Activated T-helper 1 cell treated with Interleukin-2 at 50 U/mL for 16 hours (primary cell): ENCODE results near the gene SAMD9L.

Experiments
- DNase-seq: peaks from one replicate; pipeline ENCODE4 v3.0.0-alpha.2; 2020; ENCODE audit warnings: low read depth

The SAMD9L gene

DNA sequence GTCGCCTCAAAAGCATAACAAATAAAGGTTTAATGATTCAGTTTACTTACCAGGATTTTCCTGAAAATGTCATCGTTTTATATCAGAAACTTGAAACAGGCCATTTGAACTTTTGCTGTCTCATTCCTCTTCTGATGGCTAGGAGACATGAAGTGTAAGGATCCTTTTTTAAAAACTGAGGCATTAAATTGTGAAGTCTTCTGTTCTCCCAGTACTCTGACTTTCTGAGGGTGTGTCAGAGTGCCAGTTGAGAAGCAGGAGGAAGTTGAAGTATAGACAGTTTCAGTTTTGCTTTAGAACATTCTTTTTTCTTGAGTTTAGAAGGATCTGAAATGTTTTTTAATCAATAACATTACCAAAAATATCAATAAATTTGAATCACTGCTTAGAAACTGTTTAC is at the start of gene SAMD9L:
SAMD9L (minus strand) TSS at position 242 of the 400 bp plus-strand sequence. CDS start 12,414 bp downstream, outside the sequence.
- no peak for DNase-seq

DNA sequence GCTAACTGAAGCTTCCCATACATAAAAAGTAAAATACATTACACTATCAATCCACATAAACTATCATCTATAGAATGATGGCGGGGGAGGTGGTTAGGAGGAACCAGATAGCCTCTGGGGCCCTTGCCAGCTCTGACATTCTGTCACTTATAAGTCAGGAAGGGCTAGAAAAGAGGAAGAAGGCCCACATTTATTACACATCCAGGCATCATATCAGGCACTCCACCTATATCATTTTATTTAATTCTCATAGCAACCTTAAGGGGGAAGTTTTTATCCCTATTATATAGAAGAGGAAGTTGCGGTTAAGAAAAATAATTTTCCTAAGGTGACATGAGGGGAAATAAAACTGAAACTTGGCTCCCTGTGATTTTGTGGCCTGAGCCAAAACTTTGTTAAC is 48.2 kb upstream of the SAMD9L start:
- DNase-seq: no peak

DNA sequence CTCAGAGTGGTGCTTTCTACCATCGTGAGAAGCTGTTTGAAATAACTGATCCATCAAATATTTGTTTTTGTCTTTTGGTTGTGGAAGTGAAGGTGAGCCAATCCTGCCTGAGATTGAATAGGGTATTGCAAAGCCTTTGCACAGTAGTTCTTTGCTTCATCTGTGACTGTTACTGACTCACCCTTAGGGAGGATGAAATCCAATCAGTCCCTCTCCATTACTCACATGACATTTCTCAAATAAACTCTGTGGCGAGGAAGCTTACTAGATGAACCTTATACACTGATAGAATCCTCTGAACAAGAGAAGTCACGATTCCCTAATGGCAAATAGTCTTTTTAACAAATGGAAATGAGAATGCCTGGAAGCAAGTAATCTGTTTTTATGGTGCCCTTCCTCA is 46.2 kb upstream of the SAMD9L start:
- no peak for DNase-seq

DNA sequence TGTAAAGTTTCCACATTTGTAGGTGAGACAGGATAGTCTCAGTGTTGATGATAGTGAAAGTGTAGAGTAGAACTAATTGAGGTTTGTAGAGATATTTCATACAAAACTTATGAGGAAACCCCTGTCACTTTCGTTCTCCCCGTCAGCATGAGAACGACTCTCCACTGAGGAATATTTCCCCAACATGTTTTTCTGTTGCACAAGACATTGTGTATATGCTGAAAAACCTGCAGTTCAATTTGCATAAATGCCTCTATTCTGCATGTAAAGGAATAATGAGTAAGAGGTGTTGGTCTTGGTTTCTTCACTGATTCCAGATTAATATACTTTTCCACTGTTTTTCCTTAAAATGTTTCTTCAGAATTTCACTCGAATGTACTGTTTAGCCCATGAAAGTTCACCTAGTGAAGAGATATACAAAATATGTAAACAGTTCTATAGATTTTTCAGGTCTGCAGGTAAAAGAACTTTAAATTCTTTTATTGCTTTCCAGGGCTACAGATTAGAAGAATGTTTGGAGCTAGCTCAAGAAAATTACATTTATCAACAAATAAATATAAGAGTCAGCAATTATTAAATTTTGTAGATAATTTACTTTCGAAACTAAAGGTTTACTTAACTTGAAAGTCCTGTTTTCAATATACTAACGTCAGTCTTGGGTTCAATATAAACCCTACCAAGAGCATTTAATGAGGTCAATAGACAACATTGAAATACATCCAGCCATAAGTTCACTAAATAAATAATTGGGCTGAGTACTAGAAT is 40.9 kb upstream of the SAMD9L start:
- no peak for DNase-seq

DNA sequence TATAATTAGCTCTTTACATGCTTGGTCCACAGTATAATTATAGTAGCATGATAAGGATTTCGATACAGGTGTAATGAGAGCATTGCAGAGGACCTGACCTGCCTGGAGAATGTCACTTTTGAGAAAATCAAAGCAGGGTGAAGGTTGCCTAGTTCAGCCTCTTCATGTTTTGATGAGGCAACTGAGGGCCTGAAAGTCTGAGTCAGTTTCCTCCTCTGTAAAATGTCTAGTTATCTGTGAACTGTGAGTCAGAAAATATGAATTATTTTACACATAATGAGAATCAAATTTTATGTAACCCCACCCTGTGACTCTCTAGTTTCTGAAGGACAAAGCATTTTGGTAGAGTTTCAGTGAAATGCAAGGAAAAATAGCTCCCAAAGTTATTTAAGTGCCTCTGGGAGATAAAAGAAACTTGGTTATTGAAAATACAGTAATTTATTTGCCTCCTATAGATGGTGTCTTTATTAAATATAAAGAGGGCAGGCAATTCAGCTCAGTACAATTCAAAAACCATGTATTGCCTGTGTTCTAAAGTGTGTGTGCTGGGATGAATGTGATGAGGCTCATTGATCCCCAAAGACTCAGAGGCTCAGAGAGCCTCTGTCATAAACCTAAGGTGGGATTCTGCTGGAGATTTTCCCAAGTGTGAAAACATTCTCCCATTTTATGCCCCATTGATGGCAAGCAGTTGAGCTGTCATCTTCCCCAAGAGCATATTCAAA is 37.3 kb upstream of the SAMD9L start:
- DNase-seq: no peak

DNA sequence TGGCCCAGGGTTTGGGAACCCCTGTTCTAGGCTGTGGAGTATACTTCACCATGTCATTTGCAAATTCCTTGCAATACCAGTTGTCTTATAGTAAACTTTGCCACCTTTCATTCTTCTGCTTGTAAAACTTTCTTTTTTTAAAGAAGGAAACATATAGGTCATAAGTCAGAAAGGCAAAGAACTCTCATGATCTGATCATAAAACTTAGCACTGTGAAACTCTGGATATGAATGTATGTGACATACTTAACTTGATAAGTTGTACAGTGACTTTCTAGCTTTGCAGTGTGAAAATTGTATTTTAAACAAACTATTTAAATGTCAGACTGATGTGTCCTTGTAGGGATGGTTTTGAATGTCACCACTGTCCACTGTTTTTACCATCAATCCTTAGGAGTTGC is 31.0 kb upstream of the SAMD9L start:
- DNase-seq: no peak

DNA sequence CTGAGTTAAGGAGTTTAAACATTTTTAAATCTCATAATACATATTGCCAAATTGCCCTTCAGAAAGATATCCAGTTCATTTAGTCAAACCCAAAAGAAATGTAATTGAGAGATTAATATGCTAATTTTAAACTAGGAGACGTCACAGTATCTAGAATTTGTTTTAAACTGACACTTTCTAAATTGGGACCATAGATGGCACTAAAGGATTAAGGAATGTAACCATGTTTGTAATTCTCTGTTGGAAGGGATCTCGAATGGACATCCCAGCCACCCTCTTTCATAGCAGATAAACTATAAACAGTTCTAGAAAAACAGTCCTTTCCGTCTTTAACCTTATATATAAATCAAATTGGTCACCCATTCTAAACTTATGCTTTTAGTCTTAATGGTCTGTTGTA is 30.0 kb upstream of the SAMD9L start:
- DNase-seq: no peak

DNA sequence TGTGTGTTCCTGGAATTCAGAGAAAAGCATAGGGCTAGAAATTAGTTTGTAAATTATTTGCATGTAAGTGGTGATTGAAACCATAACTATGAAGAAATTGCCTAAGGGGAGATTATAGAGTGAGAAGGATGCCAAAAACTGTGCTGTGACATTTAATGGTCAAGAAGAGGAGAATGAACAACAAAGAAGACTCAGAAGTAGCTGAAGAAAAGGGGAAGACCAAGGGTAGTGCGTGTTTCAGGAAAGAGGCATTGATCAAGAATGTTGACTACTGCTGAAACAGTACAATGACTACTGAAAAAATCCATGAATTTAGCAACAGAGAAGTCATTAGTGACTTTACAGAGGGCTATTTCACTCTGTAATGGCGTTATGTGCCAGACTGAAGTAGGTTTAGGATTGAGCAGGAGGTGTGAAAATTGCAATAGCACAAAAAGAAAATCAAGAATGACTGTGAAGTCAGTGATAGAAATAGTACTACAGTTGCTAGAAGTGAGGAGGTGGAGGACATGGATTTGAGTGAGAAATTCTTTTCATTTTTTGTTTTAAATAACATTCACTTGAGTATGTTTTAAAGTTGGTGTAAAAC is 28.9 kb upstream of the SAMD9L start:
- DNase-seq: no peak

DNA sequence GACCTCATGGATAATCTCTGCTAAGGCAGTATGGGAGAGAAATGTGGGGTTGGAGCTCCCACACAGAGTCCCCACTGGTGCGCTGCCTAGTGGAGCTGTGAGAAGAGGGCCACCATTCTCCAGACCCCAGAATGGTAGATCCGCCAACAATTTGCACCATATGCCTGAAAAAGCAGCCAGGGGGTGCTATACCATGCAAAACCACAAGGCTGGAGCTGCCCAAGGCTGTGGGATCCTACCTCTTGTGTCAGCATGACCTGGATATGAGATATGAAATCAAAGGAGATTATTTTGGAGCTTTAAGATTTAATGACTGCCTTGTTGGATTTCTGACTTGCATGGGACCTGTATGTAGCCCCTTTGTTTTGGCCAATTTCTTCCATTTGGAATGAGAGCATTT is 27.0 kb upstream of the SAMD9L start:
- no peak for DNase-seq

DNA sequence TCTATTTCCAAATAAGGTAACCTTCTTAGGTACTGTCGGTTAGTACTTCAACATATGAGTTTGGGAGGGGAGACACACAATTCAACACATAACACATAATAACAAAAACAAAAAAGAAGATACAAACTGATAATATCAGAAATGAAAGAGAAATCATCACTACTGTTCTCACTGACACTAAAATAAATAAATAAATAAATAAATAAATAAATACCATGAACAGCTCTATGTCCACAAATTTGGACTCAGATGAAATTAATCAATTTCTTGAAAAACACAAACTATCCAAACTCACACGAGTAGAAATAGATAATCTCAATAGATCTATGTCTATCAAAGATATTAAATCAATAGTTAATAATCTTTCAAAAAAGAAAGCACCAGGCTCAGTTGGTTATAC is 24.5 kb upstream of the SAMD9L start:
- DNase-seq: no peak

DNA sequence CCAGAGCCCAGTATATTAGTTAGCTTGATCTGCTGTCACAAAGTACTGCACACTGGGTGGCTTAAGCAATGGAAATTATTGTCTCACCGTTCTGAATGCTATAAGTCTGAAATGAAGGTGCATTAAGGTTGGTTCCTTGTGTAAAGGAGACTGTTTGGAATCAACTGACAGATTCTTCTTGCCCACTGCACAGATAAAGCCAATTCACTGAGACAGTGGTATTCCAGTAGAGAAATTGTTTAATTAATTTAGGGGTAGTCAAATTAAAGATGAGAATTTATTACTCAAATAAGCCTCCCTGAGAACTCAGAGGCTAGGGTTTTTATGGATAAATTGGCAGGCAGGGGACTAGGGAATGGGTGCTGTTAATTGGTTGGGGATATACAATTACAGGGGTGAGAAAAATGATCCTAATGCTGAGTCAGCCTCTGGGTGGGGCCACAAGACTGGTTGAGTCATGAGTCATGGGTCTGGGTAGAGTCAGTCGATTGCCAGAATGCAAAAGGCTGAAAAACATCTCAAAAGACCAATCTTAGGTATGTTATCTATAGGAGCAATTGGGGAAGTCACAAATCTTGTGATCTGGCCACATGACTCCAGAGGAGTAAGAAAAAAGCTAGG is 23.5 kb upstream of the SAMD9L start:
- no peak for DNase-seq

DNA sequence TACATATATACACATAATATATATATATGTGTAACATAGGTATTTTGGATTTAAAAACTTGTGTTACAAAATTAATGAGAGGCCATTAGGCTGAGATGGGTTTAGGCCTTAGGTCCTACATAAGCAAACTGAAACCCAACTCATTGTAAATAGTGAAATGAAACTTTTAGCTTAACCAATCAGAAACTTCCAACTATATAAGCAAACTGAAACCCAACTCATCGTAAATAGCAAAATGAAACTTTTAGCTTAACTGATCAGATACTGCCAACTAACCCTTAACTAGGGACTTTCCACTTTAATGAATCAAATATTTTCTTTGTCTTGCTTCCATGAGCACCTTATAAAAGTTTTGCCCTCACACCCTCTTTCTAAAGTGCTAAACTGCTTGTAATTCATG is 17.3 kb upstream of the SAMD9L start:
- DNase-seq: no peak

DNA sequence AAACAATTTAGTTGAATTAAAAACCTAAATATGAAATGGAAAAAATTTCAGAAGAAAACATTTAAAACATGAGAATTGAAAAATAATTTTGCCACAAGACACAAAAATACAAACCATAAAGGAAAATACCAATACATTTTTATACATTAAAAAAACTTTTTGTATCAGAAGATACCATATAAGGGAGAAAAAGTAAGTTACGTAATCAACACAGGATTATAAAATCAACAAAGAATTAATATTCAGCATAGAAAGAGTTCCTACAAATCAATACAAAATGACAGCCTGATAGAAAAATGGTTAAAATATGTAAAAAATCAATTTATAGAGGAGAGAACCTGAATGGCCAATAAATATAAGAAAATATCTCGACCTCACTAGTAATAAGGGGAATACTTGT is 16.6 kb upstream of the SAMD9L start:
- no peak for DNase-seq

DNA sequence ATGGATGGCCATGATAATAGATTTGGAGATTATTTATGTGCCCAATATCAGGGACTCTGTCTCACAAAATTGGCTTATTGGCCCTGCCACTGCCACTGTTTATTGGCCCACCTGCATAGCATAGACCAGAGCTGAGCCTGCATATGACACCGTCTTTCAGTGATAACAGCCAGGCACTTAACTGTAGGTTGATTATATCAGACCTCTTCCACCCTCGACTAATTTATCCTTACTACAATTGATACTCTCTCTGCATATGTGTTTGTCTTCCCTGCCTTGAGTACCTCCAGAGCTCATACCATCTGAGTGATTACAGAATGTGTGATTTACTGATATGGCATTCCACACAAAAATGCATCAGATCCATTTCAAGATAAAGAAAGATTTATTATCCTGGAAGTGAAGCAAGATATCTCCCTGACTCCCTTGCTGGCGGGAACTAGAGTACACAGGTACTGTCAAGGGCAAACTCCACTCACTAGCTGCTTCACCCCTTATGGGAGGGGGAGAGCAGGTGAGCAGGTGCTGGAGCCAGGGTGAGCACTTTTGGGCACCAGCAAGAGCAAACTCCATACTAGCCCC is 13.1 kb upstream of the SAMD9L start:
- no peak for DNase-seq

DNA sequence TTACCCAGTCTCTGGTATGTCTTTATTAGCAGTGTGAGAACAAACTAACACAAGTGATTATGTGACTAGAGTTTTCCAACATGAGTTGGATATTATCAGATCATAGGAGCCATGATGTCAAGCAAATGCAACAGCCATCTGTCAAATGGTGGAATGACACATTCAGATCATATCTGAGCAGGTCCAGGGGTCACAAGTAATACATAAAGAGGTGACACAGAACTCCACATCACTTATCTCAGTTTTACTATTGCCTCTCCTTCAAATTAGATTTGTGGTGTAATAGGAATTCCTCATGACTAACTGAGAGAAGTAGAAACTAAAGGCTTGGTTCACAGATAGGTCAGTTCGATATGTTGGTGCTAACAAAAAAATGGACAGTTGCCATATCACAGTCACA is 12.2 kb upstream of the SAMD9L start:
- DNase-seq: no peak

DNA sequence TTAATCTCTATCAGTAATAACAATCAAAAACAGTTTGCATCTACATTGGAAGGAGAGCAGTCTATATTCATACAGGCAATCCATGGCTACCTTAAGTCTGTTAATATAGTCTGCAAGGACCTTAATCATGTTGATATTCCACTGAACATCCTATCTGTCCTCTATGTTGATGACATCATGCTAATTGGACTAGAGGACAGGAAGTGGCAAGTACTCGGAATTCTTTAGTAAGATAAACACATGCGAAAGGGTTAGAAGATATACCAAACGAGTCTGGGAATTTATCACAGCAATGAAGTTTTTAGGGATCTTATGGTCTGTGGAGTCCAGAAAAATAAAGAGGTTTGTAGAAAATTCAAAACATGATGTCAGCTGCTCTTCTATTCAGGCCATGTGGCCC is 11.3 kb upstream of the SAMD9L start:
- no peak for DNase-seq

DNA sequence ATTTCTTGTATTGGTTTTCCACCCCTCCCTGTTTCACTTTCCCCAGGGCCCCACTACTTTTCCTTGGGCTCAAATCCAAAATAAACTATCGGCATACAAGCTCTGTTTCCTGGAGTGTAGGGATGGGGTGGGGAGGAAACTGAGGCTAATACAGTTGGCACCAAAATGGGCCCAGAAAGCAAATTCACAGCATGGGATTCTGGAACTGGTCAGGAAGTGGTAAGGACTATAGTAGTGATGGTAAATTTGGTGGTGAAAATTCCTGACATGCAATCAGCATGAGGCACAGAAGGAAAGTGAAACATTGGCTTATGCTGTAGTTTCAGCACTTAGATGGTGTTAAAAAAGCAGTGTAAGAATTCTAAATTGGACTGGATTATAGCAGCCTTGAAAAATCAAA is 8.7 kb upstream of the SAMD9L start:
- no peak for DNase-seq

DNA sequence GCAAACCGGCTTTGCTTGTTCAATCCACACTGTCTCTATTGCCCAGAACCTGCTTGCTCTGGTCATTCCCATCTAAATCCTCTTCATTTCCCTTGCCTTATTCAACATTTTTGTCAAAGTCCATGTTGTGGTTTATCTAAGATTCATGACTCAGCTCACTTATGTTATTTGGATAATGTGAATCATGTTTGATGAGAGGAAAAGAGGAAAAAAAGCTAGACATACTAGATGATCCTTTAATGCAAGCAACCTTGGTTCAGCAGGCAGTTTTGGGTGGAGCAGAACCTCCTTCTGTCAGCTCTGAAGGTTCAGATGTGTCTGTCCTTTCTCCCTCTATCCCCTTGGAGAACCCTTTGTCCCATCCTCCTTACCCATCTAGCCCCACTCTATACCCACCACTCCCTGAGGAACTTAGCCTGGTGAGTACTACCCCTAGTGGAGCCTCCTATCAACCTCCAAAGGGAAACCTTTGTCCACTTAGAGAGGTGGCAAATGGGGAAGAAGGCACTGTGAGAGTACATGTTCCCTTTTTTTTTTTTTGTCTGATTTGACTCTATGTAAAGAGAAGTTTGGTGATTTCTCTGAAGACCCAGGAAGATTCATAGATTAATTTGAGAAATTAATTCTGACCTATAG is 2.1 kb upstream of the SAMD9L start:
- no peak for DNase-seq

DNA sequence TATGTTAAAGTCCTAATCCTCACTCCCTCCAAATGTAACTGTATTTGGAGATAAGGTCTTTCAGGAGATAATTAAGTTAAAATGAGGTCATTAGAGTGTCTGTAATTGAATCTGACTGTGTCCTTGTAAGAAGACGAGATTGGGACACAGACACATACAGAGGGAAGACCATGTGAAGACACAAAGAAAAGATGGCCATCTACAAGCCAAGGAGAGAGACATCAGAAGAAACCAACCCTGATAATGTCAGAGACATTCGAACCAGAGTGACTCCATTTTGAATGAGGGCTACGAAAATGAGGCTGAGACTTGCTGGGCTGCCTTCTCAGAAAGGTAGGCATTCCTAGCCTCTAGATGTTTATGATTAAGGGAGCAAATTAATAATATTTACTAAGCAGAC is 542 bp upstream of the SAMD9L start:
- no peak for DNase-seq

DNA sequence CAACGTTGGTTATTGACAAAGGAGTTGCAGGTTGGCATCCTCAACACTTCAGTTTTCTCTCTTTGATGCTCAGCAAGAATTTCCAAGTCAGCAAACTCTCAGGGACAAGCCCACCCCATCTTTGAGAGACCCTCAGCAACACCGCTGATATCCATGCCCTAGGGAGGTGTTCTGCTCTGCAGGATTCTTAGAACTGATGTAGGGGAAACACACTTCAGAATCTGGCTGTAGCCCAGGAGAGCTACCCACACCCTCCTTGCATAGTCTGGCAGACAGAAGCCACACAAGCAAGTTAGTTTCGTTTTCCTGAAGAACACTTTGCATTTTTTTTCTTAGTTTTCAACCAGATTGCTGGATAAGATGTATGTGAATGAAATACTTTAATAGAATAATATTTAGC is 822 bp downstream of the SAMD9L start:
- peak; percentile 3 for DNase-seq

DNA sequence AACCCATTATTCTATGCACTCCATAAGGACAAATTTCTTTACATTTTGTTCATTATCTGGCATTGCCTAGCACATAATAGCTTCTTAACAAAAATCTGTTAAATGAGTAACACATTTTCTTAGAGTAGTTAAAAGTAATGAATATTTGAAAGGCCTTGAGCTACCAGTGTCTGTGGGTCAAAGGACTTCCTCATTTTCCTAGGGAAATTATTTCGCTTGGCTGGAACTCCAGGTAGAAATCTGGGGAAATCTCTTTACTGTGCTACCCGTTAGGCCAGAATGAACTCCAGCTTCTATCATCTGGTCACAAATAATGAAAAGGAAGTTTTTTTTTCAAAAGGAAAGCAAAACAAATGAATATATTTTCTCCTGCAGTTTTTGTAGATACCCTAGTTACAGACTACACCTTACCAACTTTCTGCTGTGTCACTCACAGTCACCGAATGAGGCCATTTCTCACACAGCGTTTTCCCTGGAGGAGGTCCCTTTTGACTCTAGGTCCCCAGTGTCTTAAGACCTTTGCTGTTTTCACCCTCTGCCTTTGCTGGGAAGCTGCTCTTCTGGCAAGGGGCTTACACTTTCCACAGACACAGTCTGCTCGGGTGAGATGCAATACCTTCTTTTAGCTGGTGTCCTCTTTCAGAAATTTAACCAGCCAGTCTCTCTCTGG is 1.6 kb downstream of the SAMD9L start:
- DNase-seq: no peak

DNA sequence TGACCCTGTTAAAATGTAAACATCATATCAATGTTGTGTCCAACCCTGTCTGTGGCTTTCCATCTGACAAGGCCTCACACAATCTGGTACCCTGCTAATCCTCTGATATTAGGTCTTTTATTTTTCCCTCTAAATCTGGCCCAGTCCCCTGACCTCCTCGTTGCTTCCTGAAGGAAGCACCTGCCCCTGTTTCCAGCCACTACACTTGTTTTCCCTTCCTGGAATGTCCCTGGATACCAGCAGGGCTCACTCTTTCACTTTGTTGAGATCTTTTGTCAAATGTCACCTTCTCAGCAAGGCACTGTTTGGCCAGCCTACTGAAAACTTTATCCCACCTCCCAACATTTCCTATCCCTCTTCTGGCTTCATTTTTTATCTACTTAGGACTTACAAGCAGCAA is 2.1 kb downstream of the SAMD9L start:
- no peak for DNase-seq
